Measurements from ENCODE around the gene RAB10.

- TF ChIP-seq EP300 (conservative IDR thresholded peaks at IDR 0.05; ENCODE audit: poor library complexity, severe bottlenecking) (no peak), RAD21 (conservative IDR thresholded peaks at IDR 0.05) (no peak), CTCF (IDR thresholded peaks at IDR 0.05; ENCODE audit: poor library complexity, severe bottlenecking) (no peak), EZH2 (IDR thresholded peaks at IDR 0.05; ENCODE audit: borderline replicate concordance, insufficient read depth, low read length, poor library complexity, severe bottlenecking) (no peak)
These were observed 22.3 kb upstream of the RAB10 start for GRCh38 chr2:26011609-26011989.
